Measurements from ENCODE around the gene POLR2F. TPM values are rescaled to one million over a fixed set of nuclear protein-coding genes. Genes with fewer than 3 reads are reported as not detected.
A peak's percentile ranks its signal among the peaks of the same experiment; 100 is the strongest.
"Not testable (repeated sequence)": the region's sequence is repeated elsewhere in the genome, so short reads cannot be mapped to it uniquely, and the experiment has no call there.

Gene POLR2F
- polyA plus RNA-seq, 4 donors = 55.4 to 82.1 (median 63.8) TPM

GRCh38 chr22:37924386-37925065 lies 29.0 kb upstream of the POLR2F start:
- no peak for DNase-seq (ENCODE audit: low read depth in 4 of 4, low spot score in 3 of 4)

- DNase-seq (ENCODE audit: low read depth in 4 of 4, low spot score in 3 of 4) = peak in 1 of 4 donors; percentile 47
These were observed 28.2 kb upstream of the POLR2F start for GRCh38 chr22:37925330-37925729.

GRCh38 chr22:37925767-37926166 lies 27.7 kb upstream of the POLR2F start:
- no peak for DNase-seq (ENCODE audit: low read depth in 4 of 4, low spot score in 3 of 4)

GRCh38 chr22:37926358-37926757 lies 27.1 kb upstream of the POLR2F start:
- no peak for DNase-seq (ENCODE audit: low read depth in 4 of 4, low spot score in 3 of 4)

- no peak for DNase-seq (ENCODE audit: low read depth in 4 of 4, low spot score in 3 of 4)
These were observed 26.5 kb upstream of the POLR2F start for GRCh38 chr22:37926771-37927636.

GRCh38 chr22:37927637-37927936 lies 25.9 kb upstream of the POLR2F start:
- DNase-seq (ENCODE audit: low read depth in 4 of 4, low spot score in 3 of 4) = no peak

- DNase-seq (ENCODE audit: low read depth in 4 of 4, low spot score in 3 of 4) = no peak
These were observed 24.1 kb upstream of the POLR2F start for GRCh38 chr22:37929390-37929789.

GRCh38 chr22:37930270-37930951 lies 23.1 kb upstream of the POLR2F start:
- DNase-seq (ENCODE audit: low read depth in 4 of 4, low spot score in 3 of 4) = no peak

GRCh38 chr22:37930952-37931440 lies 22.5 kb upstream of the POLR2F start:
- no peak for DNase-seq (ENCODE audit: low read depth in 4 of 4, low spot score in 3 of 4)

GRCh38 chr22:37931893-37932389 lies 21.6 kb upstream of the POLR2F start:
- no peak for DNase-seq (ENCODE audit: low read depth in 4 of 4, low spot score in 3 of 4)

- DNase-seq (ENCODE audit: low read depth in 4 of 4, low spot score in 3 of 4) = no peak
These were observed 21.1 kb upstream of the POLR2F start for GRCh38 chr22:37932401-37932800.

- DNase-seq (ENCODE audit: low read depth in 4 of 4, low spot score in 3 of 4) = no peak
These were observed 20.5 kb upstream of the POLR2F start for GRCh38 chr22:37932821-37933578.

- DNase-seq (ENCODE audit: low read depth in 4 of 4, low spot score in 3 of 4) = peak; percentile 64 to 78 (median 67)
These were observed 19.7 kb upstream of the POLR2F start for GRCh38 chr22:37933711-37934376.

GRCh38 chr22:37940698-37941376 lies 12.7 kb upstream of the POLR2F start:
- no peak for DNase-seq (ENCODE audit: low read depth in 4 of 4, low spot score in 3 of 4)

- DNase-seq (ENCODE audit: low read depth in 4 of 4, low spot score in 3 of 4) = no peak
These were observed 11.4 kb upstream of the POLR2F start for GRCh38 chr22:37942133-37942532.

- DNase-seq (ENCODE audit: low read depth in 4 of 4, low spot score in 3 of 4) = no peak
These were observed 10.2 kb upstream of the POLR2F start for GRCh38 chr22:37943136-37943824.

GRCh38 chr22:37943825-37944198 lies 9.7 kb upstream of the POLR2F start:
- no peak for DNase-seq (ENCODE audit: low read depth in 4 of 4, low spot score in 3 of 4)

- not testable (repeated sequence) for DNase-seq (ENCODE audit: low read depth in 4 of 4, low spot score in 3 of 4)
These were observed 9.1 kb upstream of the POLR2F start for GRCh38 chr22:37944423-37944822.

Measured in right renal pelvis (tissue), 4 donors.